Adrenal gland (tissue), 5 donors: ENCODE results near the gene ISY1.

Source experiments
- CTCF ChIP-seq, 6 experiments: fragments of 450-650 bp in 4 of 6; fragments of 200-600 bp in 2 of 6; sonication (generic) in 1 of 6; IDR thresholded peaks; 1 replicate in 5 of 6; 2 replicates in 1 of 6; pipeline versions ENCODE4 v1.5.1 to v1.8.0; 2016 to 2021; ENCODE audit warnings: antibody characterized with exemption in 6 of 6, mild to moderate bottlenecking in 2 of 6, moderate library complexity in 1 of 6
- POLR2A ChIP-seq, 2 donors: fragments of 450-650 bp; IDR thresholded peaks; one replicate each; pipeline ENCODE4 v1.6.1; 2017; ENCODE audit warnings: antibody characterized with exemption in 2 of 2, mild to moderate bottlenecking in 2 of 2, moderate library complexity in 1 of 2
- donor health status: DM: no; HTN: no; CAD: no.

- no peak for TF ChIP-seq CTCF (IDR thresholded peaks at IDR 0.05)
- no peak for TF ChIP-seq POLR2A (IDR thresholded peaks at IDR 0.05)
Measured at GRCh38 chr3:129199366-129199765, 38.5 kb upstream of the ISY1 start.
